Measurements from ENCODE around the gene C1R.

DNA sequence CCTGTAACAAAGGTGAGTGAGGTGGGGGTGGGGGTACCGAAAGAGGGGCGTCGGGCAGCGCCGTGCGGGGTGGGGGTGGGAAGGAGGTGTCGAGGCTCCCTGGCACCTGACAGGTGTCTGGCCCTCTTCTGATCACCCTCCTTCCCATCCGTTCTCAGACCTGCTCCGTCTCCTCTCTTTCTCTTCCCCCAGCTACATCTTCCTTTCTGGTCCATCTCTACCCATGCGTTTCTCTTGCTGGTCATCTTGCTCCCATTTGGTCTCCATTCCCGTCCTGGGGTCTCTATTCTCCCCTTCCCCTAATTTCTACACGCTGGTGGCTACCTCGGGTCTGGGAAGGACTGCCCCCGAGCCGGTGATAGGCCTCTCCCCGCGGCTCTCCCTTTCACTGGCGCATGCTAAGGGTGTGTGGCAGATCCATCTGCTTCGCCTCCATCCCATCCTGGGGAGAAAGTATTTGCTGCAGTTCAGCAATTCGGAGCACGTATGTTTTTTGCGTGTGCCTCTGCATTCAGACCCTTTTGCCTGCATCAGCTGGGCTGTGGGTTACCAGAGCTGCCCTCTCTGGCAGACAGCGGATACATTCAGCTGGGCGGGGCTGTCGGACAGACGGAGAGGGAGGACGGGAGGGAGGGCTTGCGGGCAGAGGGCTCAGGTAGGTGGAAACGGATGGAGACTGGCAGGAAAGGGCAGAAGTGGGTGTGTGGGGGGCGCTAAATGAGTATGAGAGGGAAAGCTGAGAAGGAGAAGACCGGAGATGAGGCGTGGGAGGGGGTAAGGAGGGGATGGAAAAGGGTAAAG is 38.7 kb upstream of the C1R start:
- TF ChIP-seq CTCF (IDR thresholded peaks at IDR 0.05) (no peak), POLR2AphosphoS5 (IDR thresholded peaks at IDR 0.05; ENCODE audit: low read depth, low read length) (no peak), TCF7L2 (IDR thresholded peaks at IDR 0.05; ENCODE audit: low read depth, low read length) (no peak), SIN3A (IDR thresholded peaks at IDR 0.05; ENCODE audit: borderline replicate concordance, insufficient read depth, low read depth, low read length) (no peak)
- TF ChIP-seq, protein P1, sequence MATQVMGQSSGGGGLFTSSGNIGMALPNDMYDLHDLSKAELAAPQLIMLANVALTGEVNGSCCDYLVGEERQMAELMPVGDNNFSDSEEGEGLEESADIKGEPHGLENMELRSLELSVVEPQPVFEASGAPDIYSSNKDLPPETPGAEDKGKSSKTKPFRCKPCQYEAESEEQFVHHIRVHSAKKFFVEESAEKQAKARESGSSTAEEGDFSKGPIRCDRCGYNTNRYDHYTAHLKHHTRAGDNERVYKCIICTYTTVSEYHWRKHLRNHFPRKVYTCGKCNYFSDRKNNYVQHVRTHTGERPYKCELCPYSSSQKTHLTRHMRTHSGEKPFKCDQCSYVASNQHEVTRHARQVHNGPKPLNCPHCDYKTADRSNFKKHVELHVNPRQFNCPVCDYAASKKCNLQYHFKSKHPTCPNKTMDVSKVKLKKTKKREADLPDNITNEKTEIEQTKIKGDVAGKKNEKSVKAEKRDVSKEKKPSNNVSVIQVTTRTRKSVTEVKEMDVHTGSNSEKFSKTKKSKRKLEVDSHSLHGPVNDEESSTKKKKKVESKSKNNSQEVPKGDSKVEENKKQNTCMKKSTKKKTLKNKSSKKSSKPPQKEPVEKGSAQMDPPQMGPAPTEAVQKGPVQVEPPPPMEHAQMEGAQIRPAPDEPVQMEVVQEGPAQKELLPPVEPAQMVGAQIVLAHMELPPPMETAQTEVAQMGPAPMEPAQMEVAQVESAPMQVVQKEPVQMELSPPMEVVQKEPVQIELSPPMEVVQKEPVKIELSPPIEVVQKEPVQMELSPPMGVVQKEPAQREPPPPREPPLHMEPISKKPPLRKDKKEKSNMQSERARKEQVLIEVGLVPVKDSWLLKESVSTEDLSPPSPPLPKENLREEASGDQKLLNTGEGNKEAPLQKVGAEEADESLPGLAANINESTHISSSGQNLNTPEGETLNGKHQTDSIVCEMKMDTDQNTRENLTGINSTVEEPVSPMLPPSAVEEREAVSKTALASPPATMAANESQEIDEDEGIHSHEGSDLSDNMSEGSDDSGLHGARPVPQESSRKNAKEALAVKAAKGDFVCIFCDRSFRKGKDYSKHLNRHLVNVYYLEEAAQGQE (IDR thresholded peaks at IDR 0.05; ENCODE audit: insufficient read depth in 1 of 2, low read depth in 2 of 2, low read length in 1 of 2) = no peak

Data from Panc1 (cell line).